Measurements from ENCODE around the gene CLCN7.
"Not testable (repeated sequence)": the region's sequence is repeated elsewhere in the genome, so short reads cannot be mapped to it uniquely, and the experiment has no call there.

CLCN7 gene

GRCh38 chr16:1445518-1446203 lies 29.2 kb downstream of the CLCN7 start:
- no peak for DNase-seq (ENCODE audit: low spot score)

DNA sequence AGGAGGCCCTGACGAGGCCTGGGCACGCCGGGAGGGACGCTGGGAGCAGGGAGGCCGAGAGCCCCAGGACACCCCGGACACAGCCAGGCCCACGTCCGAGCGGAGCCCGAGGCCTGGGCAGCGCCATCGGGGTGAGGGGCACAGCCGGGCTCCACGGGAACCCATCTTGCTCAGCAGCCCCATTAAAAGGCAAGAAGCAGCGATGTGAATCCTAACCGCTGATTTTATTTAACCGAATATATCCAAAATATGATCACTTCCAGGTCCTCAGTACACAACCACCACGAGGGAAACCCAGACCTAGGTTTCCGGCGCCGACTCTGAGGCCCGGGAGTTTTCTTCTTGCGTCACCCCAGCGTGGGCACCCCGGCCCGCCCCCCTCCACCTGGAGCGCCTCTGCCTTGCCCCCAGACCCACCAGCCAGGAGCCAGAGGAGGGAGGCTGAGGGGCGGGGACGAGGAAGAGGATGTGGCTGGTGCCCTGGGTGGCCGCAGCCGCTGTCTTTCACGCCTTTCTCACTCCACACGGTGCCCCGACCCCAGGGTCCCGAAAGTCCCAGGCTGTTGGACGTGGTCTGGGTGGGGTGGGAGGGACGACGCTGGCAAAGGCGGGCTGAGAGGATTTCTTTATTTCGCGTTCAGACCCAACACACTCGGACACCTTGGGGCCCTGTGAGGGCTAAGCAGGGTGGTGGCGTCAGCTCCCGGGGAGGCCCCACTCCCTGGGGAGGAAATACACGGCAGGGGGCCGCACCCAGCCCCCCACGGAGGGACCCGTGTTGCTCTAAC lies 29.9 kb downstream of the CLCN7 start:
- DNase-seq (ENCODE audit: low spot score) = no peak

DNA sequence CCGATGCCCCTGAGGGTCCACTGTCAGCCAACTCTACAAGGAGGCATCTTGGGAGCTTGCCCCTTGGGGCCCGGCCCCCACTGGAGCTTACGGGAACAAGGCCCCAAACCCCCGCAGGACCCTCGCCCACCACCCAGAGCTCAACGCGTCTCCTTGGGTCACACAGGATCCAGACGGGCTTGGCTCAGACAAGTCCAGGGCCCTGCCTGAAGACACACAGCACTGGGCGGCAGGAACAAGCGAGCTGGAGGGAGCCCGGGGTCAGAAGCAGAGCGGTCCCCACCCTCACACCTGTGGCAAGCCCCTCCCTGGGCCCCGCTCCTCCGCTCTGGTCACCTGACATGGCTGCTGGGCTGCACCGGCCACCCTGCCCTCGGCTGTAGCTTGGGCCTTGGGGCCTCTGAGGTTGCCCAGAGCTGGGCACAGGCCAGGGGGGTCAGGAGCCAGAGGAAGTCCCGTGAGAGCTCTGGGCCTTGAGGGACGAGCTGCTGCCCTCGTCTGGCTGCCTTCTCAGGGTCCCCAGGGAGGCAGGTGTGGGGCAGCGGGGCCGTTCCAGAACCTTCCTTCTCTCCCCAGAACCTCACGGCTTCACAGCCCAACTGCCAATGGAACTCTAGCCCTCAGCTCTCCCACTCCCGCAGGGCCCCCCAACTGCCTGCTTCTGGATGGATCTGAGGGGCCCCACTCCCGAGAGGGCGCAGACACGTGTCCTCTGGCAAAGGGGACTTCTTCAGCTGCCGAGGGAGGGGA lies 30.7 kb downstream of the CLCN7 start, which contains the start of gene CCDC154:
CCDC154 (minus strand) TSS at position 577 of the 750 bp plus-strand sequence; CDS start at position 343, 234 bp downstream.
- DNase-seq (ENCODE audit: low spot score) = no peak

- DNase-seq (ENCODE audit: low spot score) = no peak
These were observed 31.3 kb downstream of the CLCN7 start for GRCh38 chr16:1443403-1443973.

DNA sequence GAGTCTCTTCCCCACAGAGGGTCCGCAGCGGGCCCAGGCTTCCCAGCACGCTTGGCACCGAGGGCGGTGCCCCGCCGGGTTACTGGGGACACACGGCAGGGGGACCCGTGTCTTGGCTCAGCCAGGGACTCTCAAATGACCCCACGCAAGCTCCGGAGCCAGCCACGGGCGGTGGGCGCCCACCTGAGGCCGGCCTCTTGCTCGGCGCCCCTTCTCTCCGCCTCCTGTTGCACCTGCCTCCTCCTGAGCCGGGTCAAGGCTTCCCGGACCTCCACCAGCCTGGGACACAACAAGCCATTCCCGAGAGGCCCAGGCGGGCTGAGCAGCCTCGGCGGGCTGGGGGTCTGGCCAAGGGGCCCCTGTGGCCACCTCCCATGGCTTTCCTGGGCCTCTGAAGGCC lies 32.1 kb downstream of the CLCN7 start:
- no peak for DNase-seq (ENCODE audit: low spot score)

GRCh38 chr16:1441391-1441829 lies 33.4 kb downstream of the CLCN7 start:
- no peak for DNase-seq (ENCODE audit: low spot score)

DNA sequence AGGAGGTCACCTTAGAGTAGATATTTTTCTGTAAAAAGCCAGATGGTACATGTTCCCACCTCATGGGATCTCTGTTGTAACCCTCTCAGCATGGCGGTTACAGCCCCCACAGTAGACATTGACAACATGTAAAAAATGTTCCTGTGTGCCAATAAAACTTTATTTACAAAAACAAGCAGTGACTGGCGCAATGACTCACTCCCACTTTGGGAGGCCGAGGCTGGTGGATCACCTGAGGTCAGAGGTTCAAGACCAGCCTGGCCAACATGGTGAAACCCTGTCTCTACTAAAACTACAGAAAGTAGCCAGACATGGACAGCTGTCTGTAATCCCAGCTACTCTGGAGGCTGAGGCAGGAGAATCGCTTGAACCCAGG lies 35.1 kb downstream of the CLCN7 start:
- DNase-seq (ENCODE audit: low spot score) = not testable (repeated sequence)

DNA sequence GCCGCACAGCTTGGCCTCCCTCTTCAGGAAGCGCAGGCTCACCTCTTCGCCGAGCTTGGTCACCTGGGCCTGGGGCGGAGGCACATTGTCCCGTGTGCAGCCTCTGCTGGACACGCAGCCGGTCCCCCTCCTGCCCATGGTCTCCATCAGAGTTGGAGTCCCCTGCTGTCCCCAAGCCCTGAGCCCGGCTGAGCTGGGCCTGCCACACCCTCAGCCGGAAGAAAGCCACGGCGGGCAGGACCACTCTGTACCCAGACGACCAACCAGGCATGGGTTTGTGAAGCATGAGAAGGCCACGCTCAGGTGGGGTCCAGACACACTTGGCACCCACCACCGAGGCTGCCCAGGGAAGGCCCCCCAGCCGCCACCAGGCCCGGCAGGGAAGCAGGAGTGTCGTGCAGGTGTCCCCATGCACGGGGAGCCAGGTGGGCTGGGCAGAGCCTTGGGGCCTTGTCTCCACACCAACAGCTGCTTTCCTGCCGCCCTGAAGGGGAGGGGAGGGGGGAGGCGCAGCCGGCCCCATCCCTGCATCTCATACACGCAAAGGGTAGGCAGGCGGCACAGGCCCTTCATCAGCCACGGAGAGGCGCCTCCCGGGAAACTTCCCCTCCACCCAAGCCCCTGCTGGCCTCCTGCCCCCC lies 35.6 kb downstream of the CLCN7 start:
- DNase-seq (ENCODE audit: low spot score) = no peak

- no peak for DNase-seq (ENCODE audit: low spot score)
These were observed 36.4 kb downstream of the CLCN7 start for GRCh38 chr16:1438229-1439057.

GRCh38 chr16:1437606-1438005 lies 37.2 kb downstream of the CLCN7 start:
- no peak for DNase-seq (ENCODE audit: low spot score)

DNA sequence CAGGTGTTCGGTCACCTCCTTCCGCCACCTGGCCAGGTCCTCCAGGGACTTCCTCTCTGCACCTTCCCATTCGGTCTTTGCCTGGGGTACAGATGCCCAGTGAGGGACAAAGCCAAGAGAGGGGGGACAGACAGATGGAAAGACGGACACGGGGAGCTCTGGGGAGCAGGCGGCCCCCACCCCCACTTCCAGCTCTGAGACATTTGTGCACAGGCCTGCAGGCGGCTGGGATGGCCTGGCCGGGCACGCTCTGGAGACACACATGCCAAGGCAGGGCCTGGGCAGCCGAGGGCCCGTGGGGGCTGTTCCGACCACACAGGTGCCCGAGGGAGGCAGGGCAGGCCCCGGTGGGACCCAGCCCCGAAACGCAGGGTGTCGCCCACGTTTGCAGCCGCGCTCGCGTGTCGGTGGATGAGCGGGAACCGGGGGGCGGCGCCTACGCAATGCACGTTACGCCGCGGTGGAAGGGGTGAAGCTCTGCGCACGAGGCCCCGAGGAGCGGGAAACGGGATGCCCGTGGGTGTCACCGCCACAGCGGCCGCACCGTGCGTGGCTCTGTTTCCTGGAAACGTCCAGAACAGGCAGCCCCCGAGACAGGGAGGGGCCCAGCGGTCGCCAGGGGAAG lies 38.0 kb downstream of the CLCN7 start:
- DNase-seq (ENCODE audit: low spot score) = no peak

GRCh38 chr16:1435921-1436697 lies 38.7 kb downstream of the CLCN7 start:
- DNase-seq (ENCODE audit: low spot score) = peak; percentile 75

DNA sequence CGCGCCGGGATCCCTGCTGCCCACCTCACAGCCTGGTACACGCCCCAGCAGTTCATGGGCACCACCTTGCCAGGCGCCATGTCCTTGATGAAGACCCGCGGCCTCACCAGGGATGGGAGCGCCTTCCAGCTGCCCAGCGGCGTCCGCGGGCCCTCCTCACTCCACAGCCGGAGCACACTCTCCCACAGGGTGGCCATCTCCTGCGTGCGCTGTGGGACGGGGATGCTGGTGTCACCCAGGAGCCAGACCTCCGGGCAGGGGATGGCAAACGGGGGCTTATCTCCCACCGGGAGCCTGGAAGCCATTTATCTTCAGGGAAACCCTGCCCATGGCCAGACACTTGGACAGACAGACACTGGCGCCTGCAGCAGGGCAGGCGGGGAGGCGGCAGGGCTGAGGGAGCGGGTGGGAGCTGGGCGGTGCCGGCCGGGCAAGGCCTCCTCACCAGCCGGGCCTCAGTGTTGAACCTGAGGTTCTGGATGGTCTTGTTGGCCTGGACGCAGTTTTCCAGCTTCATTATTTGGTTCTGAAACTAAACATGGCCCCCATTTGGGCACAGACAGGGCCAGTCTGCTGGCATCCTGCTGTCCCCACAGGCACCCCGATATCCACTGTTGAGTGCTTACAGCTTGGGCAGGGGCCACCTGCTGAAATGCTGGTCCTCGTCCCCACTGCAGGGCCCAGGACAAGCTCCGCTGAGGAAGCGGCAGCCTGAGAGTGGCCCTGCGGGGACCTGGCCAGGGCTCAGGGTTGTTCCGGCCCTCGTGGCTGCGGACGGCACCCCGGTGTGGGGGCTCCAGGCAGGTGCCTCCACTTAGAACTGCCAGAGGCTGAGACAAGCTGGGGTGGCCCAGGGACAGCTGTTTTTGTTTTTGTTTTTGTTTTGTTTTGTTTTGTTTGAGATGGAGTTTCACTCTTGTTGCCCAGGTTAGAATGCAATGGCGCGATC lies 39.9 kb downstream of the CLCN7 start:
- DNase-seq (ENCODE audit: low spot score) = peak; percentile 9

DNA sequence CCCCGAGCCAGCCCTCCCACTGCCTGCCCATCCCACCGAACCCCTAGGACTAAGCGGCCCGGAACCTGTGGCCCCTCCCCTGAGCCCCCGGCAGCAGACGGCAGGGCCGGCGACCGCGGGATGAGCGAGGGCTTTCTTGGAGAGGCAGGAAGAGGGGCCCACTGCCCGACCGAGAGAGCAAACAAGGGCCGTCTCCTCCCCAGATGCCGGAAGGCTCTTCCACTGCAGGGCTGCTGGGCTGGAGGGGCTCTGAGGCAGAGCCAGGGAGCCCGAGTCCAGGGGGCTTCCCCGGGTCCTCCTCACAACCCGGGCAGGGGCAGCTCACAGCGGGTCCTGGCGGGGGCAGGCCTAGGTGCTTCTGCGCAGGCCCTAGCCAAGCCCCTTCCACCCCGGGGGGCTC lies 41.1 kb downstream of the CLCN7 start:
- DNase-seq (ENCODE audit: low spot score) = no peak

- no peak for DNase-seq (ENCODE audit: low spot score)
These were observed 41.6 kb downstream of the CLCN7 start for GRCh38 chr16:1433263-1433560.

GRCh38 chr16:1432388-1433262 lies 42.2 kb downstream of the CLCN7 start:
- no peak for DNase-seq (ENCODE audit: low spot score)

GRCh38 chr16:1431497-1432270 lies 43.1 kb downstream of the CLCN7 start:
- no peak for DNase-seq (ENCODE audit: low spot score)

Measured in HuH-7.5 (cell line).